Testis (tissue), 3 donors: ENCODE measurements around the gene KLC3. TPM values are rescaled to one million over a fixed set of nuclear protein-coding genes. Genes with fewer than 3 reads are reported as not detected.
"Not testable (repeated sequence)": the region's sequence is repeated elsewhere in the genome, so short reads cannot be mapped to it uniquely, and the experiment has no call there.

Source experiments
- DNase-seq: peaks from one replicate; pipeline ENCODE4 v3.0.0-alpha.2; 2019
- H3K27ac ChIP-seq, 2 donors: fragments of 200-600 bp; sonication (generic); one replicate each; pipeline ENCODE4 v1.5.1; 2019
- H3K27me3 ChIP-seq: fragments of 200-600 bp; sonication (generic); one replicate; pipeline ENCODE4 v1.5.1; 2019
- H3K36me3 ChIP-seq: fragments of 200-600 bp; sonication (generic); one replicate; pipeline ENCODE4 v1.5.1; 2017; ENCODE audit warnings: low read depth; ENCODE audit errors: missing control alignments
- H3K4me1 ChIP-seq: fragments of 200-600 bp; sonication (generic); one replicate; pipeline ENCODE4 v1.5.1; 2019
- H3K4me3 ChIP-seq, 2 donors: fragments of 200-600 bp; sonication (generic); one replicate each; pipeline ENCODE4 v1.5.1; 2017 to 2019
- H3K9me3 ChIP-seq: fragments of 200-600 bp; sonication (generic); one replicate; pipeline ENCODE4 v1.5.1; 2017
- POLR2A ChIP-seq: fragments of 450-650 bp; IDR thresholded peaks from one replicate; pipeline ENCODE4 v1.6.1; 2017; ENCODE audit warnings: antibody characterized with exemption, mild to moderate bottlenecking, moderate library complexity
- WGBS, 2 donors: methylation state at CpG; one replicate each; pipeline ENCODE4 v1.1.5; 2018; 5-methylcytosine and 5-hydroxymethylcytosine counted together
- intact Hi-C: fragments of 100-400 bp; cut with DNase I; formaldehyde crosslinking; loops from one replicate; pipeline ENCODE4 v1.15.1; 2023; ENCODE audit warnings: low total_unique reads
- polyA plus RNA-seq: library from polyadenylated mRNA; stranded (reverse); fragments of 350-450 nt; fragmentation: Illumina TruSeq; extraction: RNeasy Lipid Tissue Mini Kit (QIAGEN cat#74804); gene quantifications from one replicate; pipeline ENCODE4 v1.2.3, GENCODE V29; 2014; ENCODE audit warnings: low read depth, low replicate concordance; ENCODE audit not compliant: insufficient read depth
- total RNA-seq, 2 donors: library from RNA; depleted of rRNA; stranded (reverse); fragments of >200 nt; gene quantifications; one replicate each; pipeline ENCODE4 v1.2.3, GENCODE V29; 2016
- TF ChIP-seq, protein P1 (sequence below), 3 experiments: fragments of 450-650 bp in 2 of 3; fragments of 200-600 bp in 1 of 3; sonication (generic) in 1 of 3; IDR thresholded peaks; one replicate each; pipeline ENCODE4 v1.5.1; 2016 to 2019; ENCODE audit warnings: antibody characterized with exemption in 3 of 3, mild to moderate bottlenecking in 2 of 3, moderate library complexity in 1 of 3

KLC3 gene
- total and polyA plus RNA-seq, 3 donors from 2014 or later, result 5.9 to 13.7 (median 6.4) TPM

DNA sequence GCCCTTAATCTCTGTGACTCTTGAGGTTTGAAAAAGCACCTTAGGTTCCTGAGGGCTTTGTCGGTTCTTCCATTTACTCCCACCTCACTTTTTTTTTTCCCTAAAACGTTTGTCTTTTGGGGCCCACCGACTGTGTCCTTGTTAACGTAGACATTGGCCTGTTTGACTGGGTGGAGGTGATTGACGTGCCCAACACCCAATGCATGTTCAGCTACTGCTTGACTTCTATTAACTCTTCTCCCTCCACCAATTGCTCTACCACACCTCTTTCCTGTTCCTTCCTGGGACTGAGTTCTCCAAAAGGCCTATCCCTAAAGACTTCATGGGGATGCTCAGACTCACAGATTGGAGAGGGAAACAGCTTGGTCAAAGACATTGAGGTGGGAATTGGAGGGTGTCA, 35.1 kb upstream of the KLC3 start:
- no peak for DNase-seq
- no peaks in the 10 kb centered on the region for H3K27me3 ChIP-seq
- H3K27ac ChIP-seq, result no peak overlapping the region
- peaks cover 3% of the 10 kb centered on the region for H3K4me1 ChIP-seq
- WGBS, 2 donors, result 26% methylated on average over 5 of the region's 5 CpGs
- H3K9me3 ChIP-seq, result no peaks in the 10 kb centered on the region
- H3K4me3 ChIP-seq, result no peak overlapping the region
- intact Hi-C loops, result no loop called here
- H3K36me3 ChIP-seq, result no peaks in the 10 kb centered on the region
- TF ChIP-seq, protein P1, sequence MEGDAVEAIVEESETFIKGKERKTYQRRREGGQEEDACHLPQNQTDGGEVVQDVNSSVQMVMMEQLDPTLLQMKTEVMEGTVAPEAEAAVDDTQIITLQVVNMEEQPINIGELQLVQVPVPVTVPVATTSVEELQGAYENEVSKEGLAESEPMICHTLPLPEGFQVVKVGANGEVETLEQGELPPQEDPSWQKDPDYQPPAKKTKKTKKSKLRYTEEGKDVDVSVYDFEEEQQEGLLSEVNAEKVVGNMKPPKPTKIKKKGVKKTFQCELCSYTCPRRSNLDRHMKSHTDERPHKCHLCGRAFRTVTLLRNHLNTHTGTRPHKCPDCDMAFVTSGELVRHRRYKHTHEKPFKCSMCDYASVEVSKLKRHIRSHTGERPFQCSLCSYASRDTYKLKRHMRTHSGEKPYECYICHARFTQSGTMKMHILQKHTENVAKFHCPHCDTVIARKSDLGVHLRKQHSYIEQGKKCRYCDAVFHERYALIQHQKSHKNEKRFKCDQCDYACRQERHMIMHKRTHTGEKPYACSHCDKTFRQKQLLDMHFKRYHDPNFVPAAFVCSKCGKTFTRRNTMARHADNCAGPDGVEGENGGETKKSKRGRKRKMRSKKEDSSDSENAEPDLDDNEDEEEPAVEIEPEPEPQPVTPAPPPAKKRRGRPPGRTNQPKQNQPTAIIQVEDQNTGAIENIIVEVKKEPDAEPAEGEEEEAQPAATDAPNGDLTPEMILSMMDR (IDR thresholded peaks at IDR 0.05), result no peak
- no peak for TF ChIP-seq POLR2A

DNA sequence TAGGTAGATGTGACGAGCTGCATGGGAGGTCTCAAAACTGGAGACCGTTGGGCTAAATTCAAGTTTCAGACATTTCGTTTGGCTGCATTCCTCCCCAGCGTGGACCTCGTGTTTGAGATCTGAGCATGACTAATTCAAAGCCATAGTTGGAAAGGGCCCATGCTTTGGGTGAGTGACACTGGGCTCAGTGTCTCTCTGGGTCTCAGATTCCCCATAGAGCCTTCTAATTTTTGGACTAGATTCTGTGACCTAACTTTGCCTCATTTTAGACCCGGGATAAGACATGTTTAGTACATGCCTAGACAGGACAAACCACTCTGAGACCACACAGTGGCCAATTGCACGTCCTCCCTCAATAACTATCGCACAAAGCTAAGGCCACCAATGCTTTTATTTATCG, 34.5 kb upstream of the KLC3 start:
- H3K9me3 ChIP-seq, result no peaks in the 10 kb centered on the region
- H3K27me3 ChIP-seq, result no peaks in the 10 kb centered on the region
- H3K36me3 ChIP-seq, result no peaks in the 10 kb centered on the region
- WGBS, 2 donors, result 34 to 46% methylated on average over 9 of the region's 9 CpGs
- intact Hi-C loops, result no loop called here
- no peak for TF ChIP-seq POLR2A
- TF ChIP-seq, protein P1 (IDR thresholded peaks at IDR 0.05), result no peak
- H3K4me1 ChIP-seq, result peaks cover 3% of the 10 kb centered on the region
- no peak overlapping the region for H3K4me3 ChIP-seq
- no peak overlapping the region for H3K27ac ChIP-seq
- no peak for DNase-seq

DNA sequence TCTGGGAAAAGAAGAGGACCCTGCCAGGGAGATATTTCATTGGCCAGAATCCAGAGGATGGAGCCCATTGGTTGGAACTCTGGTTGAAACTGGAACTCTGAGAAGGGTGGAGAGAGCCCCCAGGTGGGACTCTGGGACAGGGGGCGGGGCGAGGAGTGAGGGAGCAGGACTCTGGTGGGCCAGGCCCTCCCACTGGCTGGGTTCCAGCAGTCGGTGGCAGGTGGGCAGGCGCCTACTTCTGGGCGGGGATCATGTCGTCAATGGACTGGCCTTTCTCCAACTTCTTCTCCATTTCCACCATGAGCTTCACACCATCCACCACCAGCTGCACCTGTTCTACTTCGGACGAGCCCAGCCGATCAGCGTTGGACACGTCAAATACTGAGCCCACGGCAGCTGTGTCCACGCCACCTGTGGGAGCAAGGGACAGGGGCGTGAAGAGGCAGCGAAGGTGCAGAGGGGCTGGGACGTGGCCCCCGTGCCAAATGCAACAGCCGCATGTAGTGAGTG, 34.0 kb upstream of the KLC3 start:
- Histone ChIP-seq H3K4me1 (peaks cover 3% of the 10 kb centered on the region), H3K27ac (no peak overlapping the region), H3K27me3 (no peaks in the 10 kb centered on the region), H3K4me3 (no peak overlapping the region), H3K9me3 (no peaks in the 10 kb centered on the region), H3K36me3 (no peaks in the 10 kb centered on the region)
- intact Hi-C loops, result no loop called here
- no peak for DNase-seq
- WGBS, 2 donors, result 60 to 65% methylated on average over 18 of the region's 18 CpGs
- TF ChIP-seq, protein P1 (IDR thresholded peaks at IDR 0.05), result no peak
- no peak for TF ChIP-seq POLR2A

DNA sequence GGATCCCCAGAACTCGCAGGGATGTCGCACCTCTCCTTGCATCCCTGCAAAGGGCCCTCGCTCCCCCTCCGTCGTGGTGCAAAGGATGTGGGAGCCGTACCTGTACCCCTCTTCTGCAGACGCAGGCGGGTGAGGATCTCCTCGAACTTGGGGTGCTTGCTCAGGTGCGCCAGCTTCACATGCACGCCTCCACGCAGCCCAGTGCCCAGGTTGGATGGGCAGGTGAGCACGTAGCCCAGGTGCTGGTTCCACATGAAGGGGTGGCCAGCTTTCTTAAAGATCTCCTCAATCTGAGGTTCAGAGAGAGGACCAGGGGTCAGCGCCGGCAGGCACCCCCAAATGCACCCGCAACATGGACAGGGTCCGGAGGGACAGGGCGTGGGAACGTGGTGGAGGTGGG, 33.2 kb upstream of the KLC3 start:
- no peaks in the 10 kb centered on the region for H3K36me3 ChIP-seq
- no peak overlapping the region for H3K27ac ChIP-seq
- intact Hi-C loops, result no loop called here
- no peak for DNase-seq
- H3K4me3 ChIP-seq, result no peak overlapping the region
- no peaks in the 10 kb centered on the region for H3K27me3 ChIP-seq
- TF ChIP-seq POLR2A, result no peak
- TF ChIP-seq, protein P1 (IDR thresholded peaks at IDR 0.05), result no peak
- H3K9me3 ChIP-seq, result no peaks in the 10 kb centered on the region
- peaks cover 3% of the 10 kb centered on the region for H3K4me1 ChIP-seq
- WGBS, 2 donors, result 58 to 69% methylated on average over 16 to 19 of the region's 19 CpGs

DNA sequence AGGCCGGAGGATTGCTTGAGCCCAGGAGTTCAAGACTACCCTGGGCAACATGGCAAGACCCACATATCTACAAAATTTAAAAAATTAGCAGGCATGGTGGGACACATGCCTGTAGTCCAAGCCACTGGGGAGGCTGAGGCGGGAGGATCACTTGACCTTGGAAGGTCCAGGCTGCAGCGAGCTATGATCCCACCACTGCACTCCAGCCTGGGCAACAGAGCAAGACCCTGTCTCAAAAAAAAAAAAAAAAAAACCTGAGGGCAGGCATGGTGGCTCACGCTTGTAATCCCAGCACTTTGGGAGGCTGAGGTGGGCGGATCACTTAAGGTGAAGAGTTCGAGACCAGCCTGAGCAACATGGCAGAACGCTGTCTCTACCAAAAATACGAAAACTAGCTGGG, 31.2 kb upstream of the KLC3 start:
- H3K9me3 ChIP-seq, intact Hi-C loops, H3K27ac ChIP-seq, H3K4me3 ChIP-seq, H3K36me3 ChIP-seq, H3K27me3 ChIP-seq, DNase-seq, H3K4me1 ChIP-seq: not testable (repeated sequence)
- 83 to 91% methylated on average over 8 of the region's 8 CpGs for WGBS, 2 donors
